Measurements from ENCODE around the gene ASMTL.
"Not testable (repeated sequence)": the region's sequence is repeated elsewhere in the genome, so short reads cannot be mapped to it uniquely, and the experiment has no call there.

The ASMTL gene

GRCh38 chrX:1442016-1442665 is 10.6 kb downstream of the ASMTL start:
- DNase-seq (ENCODE audit: low read depth in 2 of 3, low spot score in 2 of 3): no peak

GRCh38 chrX:1440506-1440905 is 12.2 kb downstream of the ASMTL start:
- no peak for DNase-seq (ENCODE audit: low read depth in 2 of 3, low spot score in 2 of 3)

GRCh38 chrX:1435241-1435895 is 17.3 kb downstream of the ASMTL start:
- no peak for DNase-seq (ENCODE audit: low read depth in 2 of 3, low spot score in 2 of 3)

GRCh38 chrX:1434871-1435240 is 17.9 kb downstream of the ASMTL start:
- DNase-seq (ENCODE audit: low read depth in 2 of 3, low spot score in 2 of 3): no peak

GRCh38 chrX:1433646-1434357 is 18.9 kb downstream of the ASMTL start:
- DNase-seq (ENCODE audit: low read depth in 2 of 3, low spot score in 2 of 3): no peak

GRCh38 chrX:1430451-1430850 is 22.3 kb downstream of the ASMTL start:
- no peak for DNase-seq (ENCODE audit: low read depth in 2 of 3, low spot score in 2 of 3)

GRCh38 chrX:1427756-1428155 is 25.0 kb downstream of the ASMTL start:
- no peak for DNase-seq (ENCODE audit: low read depth in 2 of 3, low spot score in 2 of 3)

- not testable (repeated sequence) for DNase-seq (ENCODE audit: low read depth in 2 of 3, low spot score in 2 of 3)
These were observed 26.4 kb downstream of the ASMTL start for GRCh38 chrX:1426321-1426720.

GRCh38 chrX:1425381-1425780 is 27.3 kb downstream of the ASMTL start:
- DNase-seq (ENCODE audit: low read depth in 2 of 3, low spot score in 2 of 3): no peak

- no peak for DNase-seq (ENCODE audit: low read depth in 2 of 3, low spot score in 2 of 3)
These were observed 28.4 kb downstream of the ASMTL start for GRCh38 chrX:1424147-1424851.

- DNase-seq (ENCODE audit: low read depth in 2 of 3, low spot score in 2 of 3): no peak
These were observed 29.5 kb downstream of the ASMTL start for GRCh38 chrX:1423215-1423614.

GRCh38 chrX:1422135-1422465 is 30.6 kb downstream of the ASMTL start:
- DNase-seq (ENCODE audit: low read depth in 2 of 3, low spot score in 2 of 3): no peak

- no peak for DNase-seq (ENCODE audit: low read depth in 2 of 3, low spot score in 2 of 3)
These were observed 31.1 kb downstream of the ASMTL start for GRCh38 chrX:1421433-1422134.

GRCh38 chrX:1420371-1420770 is 32.3 kb downstream of the ASMTL start:
- DNase-seq (ENCODE audit: low read depth in 2 of 3, low spot score in 2 of 3): no peak

GRCh38 chrX:1419545-1420355 is 33.0 kb downstream of the ASMTL start:
- DNase-seq (ENCODE audit: low read depth in 2 of 3, low spot score in 2 of 3): no peak

- no peak for DNase-seq (ENCODE audit: low read depth in 2 of 3, low spot score in 2 of 3)
These were observed 33.7 kb downstream of the ASMTL start for GRCh38 chrX:1418901-1419544.

- DNase-seq (ENCODE audit: low read depth in 2 of 3, low spot score in 2 of 3): no peak
These were observed 34.6 kb downstream of the ASMTL start for GRCh38 chrX:1417921-1418771.

- no peak for DNase-seq (ENCODE audit: low read depth in 2 of 3, low spot score in 2 of 3)
These were observed 35.5 kb downstream of the ASMTL start for GRCh38 chrX:1416965-1417760.
